HepG2 (cell line): ENCODE results near the gene VTN. TPM values are rescaled to one million over a fixed set of nuclear protein-coding genes. Genes with fewer than 3 reads are reported as not detected.

Experiments
- ARNTL ChIP-seq: sonication (generic); formaldehyde crosslinking; IDR thresholded peaks from 2 replicates; pipeline ENCODE4 v1.4.0; 2020; ENCODE audit warnings: mild to moderate bottlenecking, missing genetic modification reagents
- KAT2B ChIP-seq: fragments of 150-350 bp; IDR thresholded peaks from 2 replicates; pipeline ENCODE4 v1.6.1; 2014; ENCODE audit warnings: low read depth, low read length, borderline replicate concordance
- MEIS2 ChIP-seq: sonication (generic); formaldehyde crosslinking; IDR thresholded peaks from 2 replicates; pipeline ENCODE4 v1.9.0; 2021; ENCODE audit warnings: mild to moderate bottlenecking, missing genetic modification reagents
- SIN3B ChIP-seq: fragments of 150-350 bp; IDR thresholded peaks from 2 replicates; pipeline ENCODE4 v1.6.1; 2014; ENCODE audit warnings: low read length
- TOE1 ChIP-seq: sonication (generic); formaldehyde crosslinking; IDR thresholded peaks from 2 replicates; pipeline ENCODE4 v1.4.0; 2020; ENCODE audit warnings: mild to moderate bottlenecking, missing genetic modification reagents
- ZBTB3 ChIP-seq: sonication (generic); formaldehyde crosslinking; IDR thresholded peaks from 2 replicates; pipeline ENCODE4 v1.4.0; 2020; ENCODE audit warnings: low read depth, mild to moderate bottlenecking, moderate library complexity, missing genetic modification reagents, borderline replicate concordance
- ZNF101 ChIP-seq: sonication (generic); formaldehyde crosslinking; IDR thresholded peaks from 2 replicates; pipeline ENCODE4 v1.4.0; 2020; ENCODE audit warnings: mild to moderate bottlenecking, low read depth, missing genetic modification reagents, borderline replicate concordance
- ZNF160 ChIP-seq: sonication (generic); formaldehyde crosslinking; IDR thresholded peaks from 2 replicates; pipeline ENCODE4 v1.8.0; 2022; ENCODE audit warnings: mild to moderate bottlenecking, inconsistent platforms, missing genetic modification reagents
- ZNF224 ChIP-seq: sonication (generic); formaldehyde crosslinking; IDR thresholded peaks from 2 replicates; pipeline ENCODE4 v1.5.0; 2020; ENCODE audit warnings: mild to moderate bottlenecking, missing genetic modification reagents
- ZNF260 ChIP-seq: sonication (generic); formaldehyde crosslinking; IDR thresholded peaks from 2 replicates; pipeline ENCODE4 v1.4.0; 2020; ENCODE audit warnings: missing genetic modification reagents, low read depth, mild to moderate bottlenecking, borderline replicate concordance
- ZNF44 ChIP-seq: sonication (generic); formaldehyde crosslinking; IDR thresholded peaks from 2 replicates; pipeline ENCODE4 v1.5.1; 2020; ENCODE audit warnings: mild to moderate bottlenecking, missing genetic modification reagents
- ZNF567 ChIP-seq: sonication (generic); formaldehyde crosslinking; IDR thresholded peaks from 2 replicates; pipeline ENCODE4 v1.8.1; 2023; ENCODE audit warnings: mild to moderate bottlenecking, missing genetic modification reagents, borderline replicate concordance
- ZNF644 ChIP-seq: IDR thresholded peaks from 2 replicates; pipeline ENCODE4 v1.6.1; 2016; ENCODE audit warnings: low read depth
- ZNF766 ChIP-seq: sonication (generic); formaldehyde crosslinking; IDR thresholded peaks from 2 replicates; pipeline ENCODE4 v1.5.0; 2020; ENCODE audit warnings: missing genetic modification reagents, borderline replicate concordance
- ZNF816 ChIP-seq: sonication (generic); formaldehyde crosslinking; IDR thresholded peaks from 2 replicates; pipeline ENCODE4 v1.8.0; 2022; ENCODE audit warnings: missing genetic modification reagents, mild to moderate bottlenecking, borderline replicate concordance
- polyA plus RNA-seq, 8 experiments: library from polyadenylated mRNA; depleted of rRNA in 3 of 8; stranded (reverse) in 7 of 8; unstranded in 1 of 8; fragments of >200 nt; fragmentation: Illumina TruSeq in 4 of 8; extraction: Trizol in 4 of 8; gene quantifications; 2 replicates each; pipeline versions ENCODE4 v1.2.1 to v1.2.3, GENCODE V29; 2011 to 2016; ENCODE audit warnings: low read depth in 4 of 8, missing spikeins in 1 of 8, mixed read lengths in 1 of 8; ENCODE audit not compliant: insufficient read depth in 1 of 8
- total RNA-seq, 5 experiments: library from RNA; depleted of rRNA; stranded (reverse); fragments of >200 nt; fragmentation: Illumina TruSeq; extraction: Trizol; gene quantifications; 2 replicates each; pipeline ENCODE4 v1.2.3, GENCODE V29; 2016; ENCODE audit warnings: low read depth in 1 of 5
- TF ChIP-seq, protein P1 (sequence below): sonication (generic); formaldehyde crosslinking; IDR thresholded peaks from 2 replicates; pipeline ENCODE4 v1.4.0; 2020; ENCODE audit warnings: mild to moderate bottlenecking, missing genetic modification reagents
- TF ChIP-seq, protein P2 (sequence below): sonication (generic); formaldehyde crosslinking; IDR thresholded peaks from 2 replicates; pipeline ENCODE4 v1.4.0; 2020; ENCODE audit warnings: missing genetic modification reagents
- TF ChIP-seq, protein P3 (sequence below): sonication (generic); formaldehyde crosslinking; IDR thresholded peaks from 2 replicates; pipeline ENCODE4 v1.8.0; 2022; ENCODE audit warnings: low read depth, missing genetic modification reagents
- TF ChIP-seq, protein P4 (sequence below): sonication (generic); formaldehyde crosslinking; IDR thresholded peaks from 2 replicates; pipeline ENCODE4 v1.5.1; 2020; ENCODE audit warnings: missing genetic modification reagents, mild to moderate bottlenecking, borderline replicate concordance
- TF ChIP-seq, protein P5 (sequence below): sonication (generic); formaldehyde crosslinking; IDR thresholded peaks from 2 replicates; pipeline ENCODE4 v1.8.0; 2022; ENCODE audit warnings: missing genetic modification reagents, low read depth, mild to moderate bottlenecking, borderline replicate concordance

VTN gene
- total and polyA plus RNA-seq, 2 of the 13 experiments (the other 11 are each of a cell fraction or from before 2014, with no cell fraction given), result 108 to 131 TPM

DNA sequence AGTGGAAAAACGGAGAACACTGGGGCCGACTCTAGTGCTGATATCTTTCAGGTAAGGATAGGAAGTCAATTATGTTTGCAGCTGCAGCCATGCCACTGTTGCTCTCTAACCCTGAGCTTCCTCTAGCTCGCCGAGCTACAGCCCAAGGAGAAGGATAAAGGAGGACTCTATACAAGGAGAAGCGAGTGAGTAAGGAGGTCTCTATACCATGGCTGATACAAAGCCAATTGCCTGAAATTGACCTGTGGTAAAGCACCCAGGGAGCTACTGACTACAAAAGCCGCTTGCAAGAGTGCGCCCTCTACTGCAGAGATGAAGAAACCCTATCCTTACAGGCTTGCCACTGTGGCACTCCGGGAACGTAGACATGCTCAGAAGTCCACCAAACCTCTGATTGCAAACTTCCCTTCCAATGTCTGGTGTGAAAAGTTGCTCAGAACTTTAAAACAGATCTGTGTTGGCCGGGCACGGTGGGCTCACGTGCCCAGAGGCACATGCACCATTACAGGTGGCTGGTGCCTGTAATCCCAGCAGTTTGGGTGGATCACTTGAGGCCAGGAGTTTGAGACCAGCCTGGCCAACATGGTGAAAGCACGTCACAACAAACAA lies 46.7 kb upstream of the VTN start (continued):
- TF ChIP-seq ZNF766, result no peak
- TF ChIP-seq, protein P1, sequence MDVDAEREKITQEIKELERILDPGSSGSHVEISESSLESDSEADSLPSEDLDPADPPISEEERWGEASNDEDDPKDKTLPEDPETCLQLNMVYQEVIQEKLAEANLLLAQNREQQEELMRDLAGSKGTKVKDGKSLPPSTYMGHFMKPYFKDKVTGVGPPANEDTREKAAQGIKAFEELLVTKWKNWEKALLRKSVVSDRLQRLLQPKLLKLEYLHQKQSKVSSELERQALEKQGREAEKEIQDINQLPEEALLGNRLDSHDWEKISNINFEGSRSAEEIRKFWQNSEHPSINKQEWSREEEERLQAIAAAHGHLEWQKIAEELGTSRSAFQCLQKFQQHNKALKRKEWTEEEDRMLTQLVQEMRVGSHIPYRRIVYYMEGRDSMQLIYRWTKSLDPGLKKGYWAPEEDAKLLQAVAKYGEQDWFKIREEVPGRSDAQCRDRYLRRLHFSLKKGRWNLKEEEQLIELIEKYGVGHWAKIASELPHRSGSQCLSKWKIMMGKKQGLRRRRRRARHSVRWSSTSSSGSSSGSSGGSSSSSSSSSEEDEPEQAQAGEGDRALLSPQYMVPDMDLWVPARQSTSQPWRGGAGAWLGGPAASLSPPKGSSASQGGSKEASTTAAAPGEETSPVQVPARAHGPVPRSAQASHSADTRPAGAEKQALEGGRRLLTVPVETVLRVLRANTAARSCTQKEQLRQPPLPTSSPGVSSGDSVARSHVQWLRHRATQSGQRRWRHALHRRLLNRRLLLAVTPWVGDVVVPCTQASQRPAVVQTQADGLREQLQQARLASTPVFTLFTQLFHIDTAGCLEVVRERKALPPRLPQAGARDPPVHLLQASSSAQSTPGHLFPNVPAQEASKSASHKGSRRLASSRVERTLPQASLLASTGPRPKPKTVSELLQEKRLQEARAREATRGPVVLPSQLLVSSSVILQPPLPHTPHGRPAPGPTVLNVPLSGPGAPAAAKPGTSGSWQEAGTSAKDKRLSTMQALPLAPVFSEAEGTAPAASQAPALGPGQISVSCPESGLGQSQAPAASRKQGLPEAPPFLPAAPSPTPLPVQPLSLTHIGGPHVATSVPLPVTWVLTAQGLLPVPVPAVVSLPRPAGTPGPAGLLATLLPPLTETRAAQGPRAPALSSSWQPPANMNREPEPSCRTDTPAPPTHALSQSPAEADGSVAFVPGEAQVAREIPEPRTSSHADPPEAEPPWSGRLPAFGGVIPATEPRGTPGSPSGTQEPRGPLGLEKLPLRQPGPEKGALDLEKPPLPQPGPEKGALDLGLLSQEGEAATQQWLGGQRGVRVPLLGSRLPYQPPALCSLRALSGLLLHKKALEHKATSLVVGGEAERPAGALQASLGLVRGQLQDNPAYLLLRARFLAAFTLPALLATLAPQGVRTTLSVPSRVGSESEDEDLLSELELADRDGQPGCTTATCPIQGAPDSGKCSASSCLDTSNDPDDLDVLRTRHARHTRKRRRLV (CRISPR knock-in tag), result no peak
- TF ChIP-seq ZNF224 (CRISPR knock-in tag), result no peak
- TF ChIP-seq TOE1, result no peak
- TF ChIP-seq, protein P2, sequence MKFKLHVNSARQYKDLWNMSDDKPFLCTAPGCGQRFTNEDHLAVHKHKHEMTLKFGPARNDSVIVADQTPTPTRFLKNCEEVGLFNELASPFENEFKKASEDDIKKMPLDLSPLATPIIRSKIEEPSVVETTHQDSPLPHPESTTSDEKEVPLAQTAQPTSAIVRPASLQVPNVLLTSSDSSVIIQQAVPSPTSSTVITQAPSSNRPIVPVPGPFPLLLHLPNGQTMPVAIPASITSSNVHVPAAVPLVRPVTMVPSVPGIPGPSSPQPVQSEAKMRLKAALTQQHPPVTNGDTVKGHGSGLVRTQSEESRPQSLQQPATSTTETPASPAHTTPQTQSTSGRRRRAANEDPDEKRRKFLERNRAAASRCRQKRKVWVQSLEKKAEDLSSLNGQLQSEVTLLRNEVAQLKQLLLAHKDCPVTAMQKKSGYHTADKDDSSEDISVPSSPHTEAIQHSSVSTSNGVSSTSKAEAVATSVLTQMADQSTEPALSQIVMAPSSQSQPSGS (CRISPR knock-in tag), result peak; percentile 52; the same call in 1 of the 2 replicates
- TF ChIP-seq, protein P3, sequence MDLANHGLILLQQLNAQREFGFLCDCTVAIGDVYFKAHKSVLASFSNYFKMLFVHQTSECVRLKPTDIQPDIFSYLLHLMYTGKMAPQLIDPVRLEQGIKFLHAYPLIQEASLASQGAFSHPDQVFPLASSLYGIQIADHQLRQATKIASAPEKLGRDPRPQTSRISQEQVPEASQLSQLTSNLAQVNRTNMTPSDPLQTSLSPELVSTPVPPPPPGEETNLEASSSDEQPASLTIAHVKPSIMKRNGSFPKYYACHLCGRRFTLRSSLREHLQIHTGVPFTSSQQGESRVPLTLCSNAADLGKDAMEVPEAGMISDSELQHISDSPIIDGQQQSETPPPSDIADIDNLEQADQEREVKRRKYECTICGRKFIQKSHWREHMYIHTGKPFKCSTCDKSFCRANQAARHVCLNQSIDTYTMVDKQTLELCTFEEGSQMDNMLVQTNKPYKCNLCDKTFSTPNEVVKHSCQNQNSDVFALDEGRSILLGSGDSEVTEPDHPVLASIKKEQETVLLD (CRISPR knock-in tag), result no peak
- no peak for TF ChIP-seq ZNF160
- TF ChIP-seq KAT2B, result no peak
- no peak for TF ChIP-seq ZNF101 (CRISPR knock-in tag)
- no peak for TF ChIP-seq ARNTL (CRISPR knock-in tag)
- TF ChIP-seq ZNF567 (CRISPR knock-in tag), result no peak
- TF ChIP-seq, protein P4, sequence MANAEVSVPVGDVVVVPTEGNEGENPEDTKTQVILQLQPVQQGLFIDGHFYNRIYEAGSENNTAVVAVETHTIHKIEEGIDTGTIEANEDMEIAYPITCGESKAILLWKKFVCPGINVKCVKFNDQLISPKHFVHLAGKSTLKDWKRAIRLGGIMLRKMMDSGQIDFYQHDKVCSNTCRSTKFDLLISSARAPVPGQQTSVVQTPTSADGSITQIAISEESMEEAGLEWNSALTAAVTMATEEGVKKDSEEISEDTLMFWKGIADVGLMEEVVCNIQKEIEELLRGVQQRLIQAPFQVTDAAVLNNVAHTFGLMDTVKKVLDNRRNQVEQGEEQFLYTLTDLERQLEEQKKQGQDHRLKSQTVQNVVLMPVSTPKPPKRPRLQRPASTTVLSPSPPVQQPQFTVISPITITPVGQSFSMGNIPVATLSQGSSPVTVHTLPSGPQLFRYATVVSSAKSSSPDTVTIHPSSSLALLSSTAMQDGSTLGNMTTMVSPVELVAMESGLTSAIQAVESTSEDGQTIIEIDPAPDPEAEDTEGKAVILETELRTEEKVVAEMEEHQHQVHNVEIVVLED (CRISPR knock-in tag), result no peak
- TF ChIP-seq ZNF816 (CRISPR knock-in tag), result no peak
- no peak for TF ChIP-seq ZNF260 (CRISPR knock-in tag)
- TF ChIP-seq ZNF644 (CRISPR knock-in tag), result 0 out of 2 replicates have a peak, but pooled peaks have one; percentile 35
- TF ChIP-seq, protein P5, sequence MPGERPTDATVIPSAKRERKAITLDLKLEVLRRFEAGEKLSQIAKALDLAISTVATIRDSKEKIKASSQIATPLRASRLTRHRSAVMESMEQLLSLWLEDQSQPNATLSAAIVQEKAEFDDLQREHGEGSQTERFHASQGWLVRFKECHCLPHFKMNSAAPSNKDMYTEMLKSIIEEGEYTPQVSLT (CRISPR knock-in tag), result no peak
- no peak for TF ChIP-seq ZBTB3 (CRISPR knock-in tag)
- no peak for TF ChIP-seq ZNF44
- TF ChIP-seq MEIS2 (CRISPR knock-in tag), result no peak
- no peak for TF ChIP-seq SIN3B
